Nephron (organoid): ENCODE measurements around the gene CALM3.

ENCODE experiments used
- H3K27ac Mint-ChIP-seq, 3 experiments: 2 replicates each; pipeline ENCODE4 v1.8.0; 2020; ENCODE audit warnings: mixed read lengths in 3 of 3, mild to moderate bottlenecking in 2 of 3, moderate library complexity in 1 of 3
- H3K27me3 Mint-ChIP-seq: 2 replicates; pipeline ENCODE4 v1.8.0; 2021; ENCODE audit warnings: low read depth, mild to moderate bottlenecking, moderate library complexity, mixed read lengths
- H3K36me3 Mint-ChIP-seq: 2 replicates; pipeline ENCODE4 v1.8.0; 2020; ENCODE audit warnings: low read depth, mixed read lengths
- H3K4me1 Mint-ChIP-seq: 2 replicates; pipeline ENCODE4 v1.8.0; 2020; ENCODE audit warnings: mixed read lengths
- H3K4me3 Mint-ChIP-seq, 3 experiments: 2 replicates each; pipeline ENCODE4 v1.8.0; 2020; ENCODE audit warnings: mild to moderate bottlenecking in 3 of 3, mixed read lengths in 3 of 3, moderate library complexity in 2 of 3
- H3K9me3 Mint-ChIP-seq: 2 replicates; pipeline ENCODE4 v1.8.0; 2020; ENCODE audit warnings: mixed read lengths
- CTCF ChIP-seq, 3 experiments: fragments of 200-600 bp; sonication (generic); IDR thresholded peaks; one replicate each; pipeline ENCODE4 v1.5.0; 2021; ENCODE audit warnings: antibody characterized with exemption in 3 of 3; ENCODE audit not compliant: unreplicated experiment in 3 of 3

The CALM3 gene

GRCh38 chr19:46637224-46637623, 36.1 kb downstream of the CALM3 start:
- H3K9me3 Mint-ChIP-seq = no peaks in the 10 kb centered on the region
- H3K27me3 Mint-ChIP-seq = peaks cover 20% of the 10 kb centered on the region
- no peak overlapping the region for H3K27ac Mint-ChIP-seq
- no peak overlapping the region for H3K4me3 Mint-ChIP-seq
- H3K4me1 Mint-ChIP-seq = peaks cover 21% of the 10 kb centered on the region
- TF ChIP-seq CTCF (IDR thresholded peaks at IDR 0.05; ENCODE audit: unreplicated experiment in 3 of 3) = no peak
- no peaks in the 10 kb centered on the region for H3K36me3 Mint-ChIP-seq

GRCh38 chr19:46639358-46640182, 38.4 kb downstream of the CALM3 start:
- H3K27ac Mint-ChIP-seq = peak overlapping the region in 1 of 3 experiments; percentile 41
- no peak for TF ChIP-seq CTCF (IDR thresholded peaks at IDR 0.05; ENCODE audit: unreplicated experiment in 3 of 3)
- peak overlapping the region in 2 of 3 experiments; percentile 71 to 72 for H3K4me3 Mint-ChIP-seq
- no peaks in the 10 kb centered on the region for H3K9me3 Mint-ChIP-seq
- H3K36me3 Mint-ChIP-seq = no peaks in the 10 kb centered on the region
- H3K4me1 Mint-ChIP-seq = peaks cover 5% of the 10 kb centered on the region
- peaks cover 15% of the 10 kb centered on the region for H3K27me3 Mint-ChIP-seq

DNA sequence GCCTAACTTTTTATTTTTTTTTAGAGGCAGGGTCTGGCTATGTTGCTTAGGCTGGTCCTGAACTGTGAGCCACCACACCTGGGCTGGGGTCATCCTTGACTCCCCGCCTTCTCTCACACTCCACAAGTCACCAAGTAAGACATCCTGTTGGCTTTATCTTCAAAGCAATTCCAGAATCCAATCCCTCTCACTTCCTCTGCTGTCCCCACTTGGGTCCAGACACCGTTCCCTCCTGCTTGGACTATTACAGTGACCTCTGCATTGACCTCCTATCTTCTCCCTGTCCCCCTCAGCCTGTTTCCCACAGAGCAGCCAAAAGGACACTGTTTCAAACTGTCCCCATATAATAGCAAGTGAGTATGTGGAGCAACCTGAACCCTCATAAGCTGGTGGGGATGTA, 39.5 kb downstream of the CALM3 start:
- Mint-ChIP-seq H3K27me3 (peaks cover 12% of the 10 kb centered on the region), H3K4me3 (peak overlapping the region; percentile 63 to 72 (median 71)), H3K36me3 (peaks cover 2% of the 10 kb centered on the region), H3K4me1 (peaks cover 11% of the 10 kb centered on the region), H3K27ac (peak overlapping the region in 1 of 3 experiments; percentile 82), H3K9me3 (no peaks in the 10 kb centered on the region)
- no peak for TF ChIP-seq CTCF (IDR thresholded peaks at IDR 0.05; ENCODE audit: unreplicated experiment in 3 of 3)

DNA sequence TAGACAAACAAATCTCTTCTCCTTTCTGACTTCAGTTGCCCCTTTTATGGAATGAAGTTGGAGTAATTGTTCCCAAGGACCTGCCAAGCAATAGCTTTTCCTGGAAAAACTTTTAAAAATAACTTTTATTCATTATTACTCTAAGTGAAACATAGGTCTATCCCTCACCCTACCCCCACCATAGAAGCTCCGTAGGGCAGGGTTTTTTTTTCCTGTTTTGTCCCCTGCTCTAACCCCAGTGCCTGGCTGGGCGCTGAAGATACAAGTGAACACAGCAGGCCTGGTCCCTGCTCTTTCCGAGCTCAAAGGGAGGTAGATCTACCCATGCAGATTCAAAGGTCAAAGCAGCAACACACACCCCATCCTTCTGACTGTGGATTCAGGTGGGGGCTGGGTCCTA, 43.6 kb downstream of the CALM3 start:
- H3K9me3 Mint-ChIP-seq = peaks cover 8% of the 10 kb centered on the region
- TF ChIP-seq CTCF (IDR thresholded peaks at IDR 0.05; ENCODE audit: unreplicated experiment in 3 of 3) = no peak
- peaks cover 22% of the 10 kb centered on the region for H3K4me1 Mint-ChIP-seq
- H3K27ac Mint-ChIP-seq = peak overlapping the region; percentile 31 to 53 (median 44)
- H3K27me3 Mint-ChIP-seq = peaks cover 29% of the 10 kb centered on the region
- no peak overlapping the region for H3K4me3 Mint-ChIP-seq
- H3K36me3 Mint-ChIP-seq = peaks cover 17% of the 10 kb centered on the region

- peaks cover 39% of the 10 kb centered on the region for H3K27me3 Mint-ChIP-seq
- H3K4me3 Mint-ChIP-seq = no peak overlapping the region
- TF ChIP-seq CTCF (IDR thresholded peaks at IDR 0.05; ENCODE audit: unreplicated experiment in 3 of 3) = no peak
- peaks cover 31% of the 10 kb centered on the region for H3K36me3 Mint-ChIP-seq
- peaks cover 13% of the 10 kb centered on the region for H3K9me3 Mint-ChIP-seq
- peaks cover 23% of the 10 kb centered on the region for H3K4me1 Mint-ChIP-seq
- no peak overlapping the region for H3K27ac Mint-ChIP-seq
These were observed 45.3 kb downstream of the CALM3 start for GRCh38 chr19:46646402-46646801.
